H1 (cell line): ENCODE measurements around the gene CHST9.

Experiments
- CTCF ChIP-seq, 3 experiments: IDR thresholded peaks; 1 replicate in 2 of 3; 2 replicates in 1 of 3; pipeline versions ENCODE4 v1.5.1 to v1.6.1; 2011; ENCODE audit warnings: low read length in 3 of 3, mild to moderate bottlenecking in 3 of 3, inconsistent platforms in 2 of 3, low read depth in 1 of 3, moderate library complexity in 1 of 3; ENCODE audit not compliant: insufficient read depth in 1 of 3; ENCODE audit errors: control extremely low read depth in 1 of 3
- NRF1 ChIP-seq: IDR thresholded peaks from 2 replicates; pipeline ENCODE4 v1.6.1; 2011; ENCODE audit warnings: mild to moderate bottlenecking, low read depth, low read length, improper control_type of control experiment
- POLR2A ChIP-seq, 2 experiments: IDR thresholded peaks; 1 replicate in 1 of 2; 2 replicates in 1 of 2; pipeline ENCODE4 v1.6.1; 2011; ENCODE audit warnings: low read depth in 2 of 2, low read length in 2 of 2, mild to moderate bottlenecking in 2 of 2; ENCODE audit errors: control extremely low read depth in 1 of 2
- TAF1 ChIP-seq: IDR thresholded peaks from 2 replicates; pipeline ENCODE4 v1.6.1; 2011; ENCODE audit warnings: mild to moderate bottlenecking, low read depth, low read length

GRCh38 chr18:26908906-26909305, 276.2 kb downstream of the CHST9 start:
- TF ChIP-seq TAF1 (no peak), CTCF (IDR thresholded peaks at IDR 0.05; ENCODE audit: control extremely low read depth in 1 of 3, insufficient read depth in 1 of 3, low read depth in 1 of 3, low read length in 3 of 3) (no peak), NRF1 (no peak), POLR2A (IDR thresholded peaks at IDR 0.05; ENCODE audit: control extremely low read depth in 1 of 2, low read depth in 2 of 2, low read length in 2 of 2) (no peak)
